ENCODE results near the gene NSD2. TPM values are rescaled to one million over a fixed set of nuclear protein-coding genes. Genes with fewer than 3 reads are reported as not detected.

The NSD2 gene
- total and polyA plus RNA-seq, 9 of the 15 experiments (the other 6 are each of a cell fraction or from before 2014, with no cell fraction given), result 6.4 to 126 (median 58.8) TPM

GRCh38 chr4:1862961-1863296, 8.3 kb upstream of the NSD2 start:
- intact Hi-C loops (cut with micrococcal nuclease) (no loop called here), in situ Hi-C loops (cut with MboI) (no loop called here)
- H3K36me3 ChIP-seq (ENCODE audit: control insufficient read depth, insufficient read depth, low read length), result no peaks in the 10 kb centered on the region; the same call in 2 of the 3 replicates
- H3K4me3 ChIP-seq, result no peak overlapping the region
- peak overlapping the region; percentile 53 for H2AFZ ChIP-seq (ENCODE audit: low read depth, low read length)
- DNase-seq (ENCODE audit: extremely low read depth in 1 of 4, low spot score in 3 of 4), result no peak
- ChIA-PET POLR2A (interaction anchor here (1.0 to 1.2 kb wide), 2 partner anchors 11 to 18 kb away, joined by 3 to 4 read pairs; no protein-coding TSS in a partner anchor), CTCF (ENCODE audit: low intra/inter-chr PET ratio) (interaction anchor here (0.6 kb wide), 1 partner anchor 37 kb away, joined by 4 read pairs; no protein-coding TSS in a partner anchor)
- no peak for TF ChIP-seq ZNF695 (CRISPR knock-in tag; IDR thresholded peaks at IDR 0.05)
- TF ChIP-seq RUNX1 (IDR thresholded peaks at IDR 0.05; ENCODE audit: low read depth), result no peak
- TF ChIP-seq BMI1 (IDR thresholded peaks at IDR 0.05; ENCODE audit: low read length), result no peak
- no peak for TF ChIP-seq HCFC1 (IDR thresholded peaks at IDR 0.05; ENCODE audit: low read depth, low read length)
- no peak for TF ChIP-seq GTF2B (IDR thresholded peaks at IDR 0.05; ENCODE audit: extremely low read depth, insufficient read length)
- TF ChIP-seq HDAC3 (IDR thresholded peaks at IDR 0.05; ENCODE audit: borderline replicate concordance, partially characterized antibody), result no peak
- TF ChIP-seq BDP1 (IDR thresholded peaks at IDR 0.05; ENCODE audit: insufficient read depth, insufficient read length), result no peak
- no peak for TF ChIP-seq SIN3A (IDR thresholded peaks at IDR 0.05; ENCODE audit: borderline replicate concordance in 2 of 2, control insufficient read depth in 1 of 2, low read depth in 2 of 2, low read length in 2 of 2)
- TF ChIP-seq HNRNPK (IDR thresholded peaks at IDR 0.05; ENCODE audit: low read depth, low read length, poor library complexity, severe bottlenecking), result no peak
- no peak for TF ChIP-seq ZZZ3 (IDR thresholded peaks at IDR 0.05)
- TF ChIP-seq ZNF384 (IDR thresholded peaks at IDR 0.05; ENCODE audit: low read depth, low read length), result no peak
- no peak for TF ChIP-seq ASH1L (IDR thresholded peaks at IDR 0.05; ENCODE audit: borderline replicate concordance, low read depth, partially characterized antibody)
- TF ChIP-seq CBX2 (IDR thresholded peaks at IDR 0.05; ENCODE audit: insufficient read depth, low read length, poor library complexity, severe bottlenecking), result no peak
- no peak for TF ChIP-seq PTBP1 (IDR thresholded peaks at IDR 0.05; ENCODE audit: low read depth, low read length)
- no peak for TF ChIP-seq TBP (optimal IDR thresholded peaks at IDR 0.05; ENCODE audit: low read depth, low read length)
- no peak for TF ChIP-seq ATF1 (CRISPR knock-in tag; IDR thresholded peaks at IDR 0.05)
- TF ChIP-seq ATF1 (tag; IDR thresholded peaks at IDR 0.05), result no peak
- TF ChIP-seq, protein P1, sequence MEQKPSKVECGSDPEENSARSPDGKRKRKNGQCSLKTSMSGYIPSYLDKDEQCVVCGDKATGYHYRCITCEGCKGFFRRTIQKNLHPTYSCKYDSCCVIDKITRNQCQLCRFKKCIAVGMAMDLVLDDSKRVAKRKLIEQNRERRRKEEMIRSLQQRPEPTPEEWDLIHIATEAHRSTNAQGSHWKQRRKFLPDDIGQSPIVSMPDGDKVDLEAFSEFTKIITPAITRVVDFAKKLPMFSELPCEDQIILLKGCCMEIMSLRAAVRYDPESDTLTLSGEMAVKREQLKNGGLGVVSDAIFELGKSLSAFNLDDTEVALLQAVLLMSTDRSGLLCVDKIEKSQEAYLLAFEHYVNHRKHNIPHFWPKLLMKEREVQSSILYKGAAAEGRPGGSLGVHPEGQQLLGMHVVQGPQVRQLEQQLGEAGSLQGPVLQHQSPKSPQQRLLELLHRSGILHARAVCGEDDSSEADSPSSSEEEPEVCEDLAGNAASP (IDR thresholded peaks at IDR 0.05), result no peak
- H3K9me1 ChIP-seq (ENCODE audit: control insufficient read depth, insufficient read depth, low read length), result no peaks in the 10 kb centered on the region
- no peak overlapping the region for H3K27ac ChIP-seq (ENCODE audit: extremely low read depth, low read depth, low read length)
- peaks cover 2% of the 10 kb centered on the region; the same call in 1 of the 3 replicates for H3K79me2 ChIP-seq (ENCODE audit: control insufficient read depth, insufficient read depth, low read length)
- H4K20me1 ChIP-seq (replicated peaks; ENCODE audit: control insufficient read depth, insufficient read depth, low read length), result no peaks in the 10 kb centered on the region
- FAIRE-seq, result peak; percentile 65
- H3K4me2 ChIP-seq (ENCODE audit: insufficient read depth, low read length), result no peak overlapping the region
- H3K9me3 ChIP-seq (replicated peaks; ENCODE audit: control insufficient read depth, insufficient read depth, low read depth, low read length), result no peaks in the 10 kb centered on the region
- no peak for ATAC-seq
- H3K27me3 ChIP-seq (ENCODE audit: control insufficient read depth in 2 of 2, insufficient read depth in 2 of 2, low read length in 2 of 2), result no peaks in the 10 kb centered on the region
- 52% methylated on average over 10 of the region's 14 CpGs for WGBS (ENCODE audit: insufficient coverage, low coverage, missing lambda C conversion rate)
- peaks cover 15 to 39% of the 10 kb centered on the region in 2 experiments for H3K4me1 ChIP-seq (replicated peaks in 1 of 2; ENCODE audit: control insufficient read depth in 2 of 2, insufficient read depth in 2 of 2, low read length in 2 of 2)
- BruUV-seq (replicated peaks), result no TSS peak
- peak overlapping the region in 1 of 2 experiments; percentile 78; a peak in 2 of 4 replicates for H3K9ac ChIP-seq (ENCODE audit: insufficient read depth in 1 of 2, low read depth in 2 of 2, low read length in 2 of 2)

Data from K562 (cell line).